GM23338 (cell line): Measurements from ENCODE around the gene TTC39B.

Experiments used
- EZH2 ChIP-seq: fragments of 200-600 bp; sonication (generic); IDR thresholded peaks from one replicate; pipeline ENCODE4 v1.8.0; 2017; ENCODE audit warnings: antibody characterized with exemption, mild to moderate bottlenecking, low read depth; ENCODE audit not compliant: unreplicated experiment
- POLR2AphosphoS5 ChIP-seq: IDR thresholded peaks from 2 replicates; pipeline ENCODE4 v1.6.1; 2016; ENCODE audit warnings: antibody characterized with exemption, low read depth

- TF ChIP-seq EZH2 (no peak), POLR2AphosphoS5 (no peak)
Observed at GRCh38 chr9:15189481-15189880, 117.5 kb downstream of the TTC39B start.
